Measurements from ENCODE around the gene INSRR. TPM values are rescaled to one million over a fixed set of nuclear protein-coding genes. Genes with fewer than 3 reads are reported as not detected.

INSRR gene
- total and polyA plus RNA-seq, 2 of the 8 experiments (the other 6 are each of a cell fraction or from before 2014, with no cell fraction given): 0.02 TPM; not detected in 1

DNA sequence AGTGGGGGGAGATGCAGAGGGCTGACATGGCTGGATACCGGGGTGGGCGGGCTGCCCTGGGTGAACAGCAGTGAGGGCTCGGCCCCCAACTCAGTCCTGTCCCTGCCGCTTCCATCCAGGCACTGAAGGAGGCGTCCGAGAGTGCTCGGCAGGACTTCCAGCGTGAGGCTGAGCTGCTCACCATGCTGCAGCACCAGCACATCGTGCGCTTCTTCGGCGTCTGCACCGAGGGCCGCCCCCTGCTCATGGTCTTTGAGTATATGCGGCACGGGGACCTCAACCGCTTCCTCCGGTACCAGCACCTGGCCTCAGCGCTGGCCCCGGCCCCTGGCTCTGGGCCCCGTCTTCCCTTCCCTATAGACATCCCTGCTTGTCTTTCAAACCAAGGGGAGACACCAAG lies 17.4 kb upstream of the INSRR start:
- Histone ChIP-seq H3K36me3 (ENCODE audit: control insufficient read depth in 2 of 4, insufficient read depth in 4 of 4, low read length in 3 of 4) (no peaks in the 10 kb centered on the region), H3K4me3 (ENCODE audit: extremely low read depth in 1 of 4, insufficient read depth in 2 of 4, low read depth in 3 of 4, low read length in 4 of 4) (no peak overlapping the region), H3K14ac (ENCODE audit: insufficient read length) (no peak overlapping the region), H2AK5ac (ENCODE audit: low read depth, low read length) (no peak overlapping the region), H3K23ac (ENCODE audit: insufficient read length) (no peak overlapping the region), H3K4ac (replicated peaks; ENCODE audit: insufficient read length, low read depth, low read length) (no peak overlapping the region), H4K20me1 (replicated peaks in 1 of 2; ENCODE audit: control insufficient read depth in 1 of 2, insufficient read depth in 2 of 2, low read length in 2 of 2) (peaks cover 0 to 3% of the 10 kb centered on the region in 2 experiments), H3K9ac (replicated peaks in 1 of 4; ENCODE audit: extremely low read depth in 1 of 4, low read depth in 3 of 4, low read length in 3 of 4) (no peak overlapping the region), H3K9me3 (ENCODE audit: insufficient read depth in 2 of 2, low read depth in 1 of 2, low read length in 1 of 2) (no peaks in the 10 kb centered on the region), H4K5ac (ENCODE audit: insufficient read length, low read depth, low read length) (no peak overlapping the region), H2BK120ac (replicated peaks; ENCODE audit: low read depth, low read length) (no peak overlapping the region), H3K4me1 (replicated peaks in 1 of 4; ENCODE audit: control insufficient read depth in 3 of 4, insufficient read depth in 4 of 4, low read length in 3 of 4) (peaks cover 0 to 4% (median 1%) of the 10 kb centered on the region in 4 experiments; a peak in 4 of 7 replicates), H4K8ac (ENCODE audit: extremely low read depth, insufficient read depth, low read length) (no peak overlapping the region), H3K27ac (ENCODE audit: low read depth, low read length) (no peak overlapping the region), H2BK5ac (ENCODE audit: low read depth, low read length) (0 out of 2 replicates have a peak overlapping the region, but pooled peaks have one; percentile 30), H3K79me2 (ENCODE audit: control insufficient read depth in 1 of 2, insufficient read depth in 2 of 2, low read length in 2 of 2) (no peaks in the 10 kb centered on the region), H3K56ac (replicated peaks; ENCODE audit: insufficient read length, low read depth, low read length) (no peak overlapping the region), H2BK12ac (ENCODE audit: low read depth, low read length) (peak overlapping the region; percentile 84; the same call in 1 of the 2 replicates), H2BK20ac (ENCODE audit: low read length) (no peak overlapping the region), H3K79me1 (ENCODE audit: low read depth, low read length) (no peaks in the 10 kb centered on the region), H3K27me3 (replicated peaks in 1 of 4; ENCODE audit: control insufficient read depth in 3 of 4, extremely low read depth in 1 of 4, insufficient read depth in 3 of 4, low read length in 3 of 4) (peaks cover 0 to 41% (median 17%) of the 10 kb centered on the region in 4 experiments; a peak in 6 of 7 replicates), H2BK15ac (ENCODE audit: low read length) (no peak overlapping the region), H3K23me2 (ENCODE audit: low read depth, low read length) (no peaks in the 10 kb centered on the region; the same call in 1 of the 2 replicates), H3K4me2 (ENCODE audit: insufficient read depth in 1 of 2, low read depth in 2 of 2, low read length in 2 of 2) (peak overlapping the region; percentile 9 to 55; a peak in 3 of 4 replicates), H2AFZ (ENCODE audit: low read length) (no peak overlapping the region), H3K18ac (ENCODE audit: extremely low read depth, low read length) (no peak overlapping the region), H4K91ac (replicated peaks; ENCODE audit: insufficient read length, low read length) (no peak overlapping the region)
- FAIRE-seq (no peak), DNase-seq (ENCODE audit: low read depth in 1 of 2, low spot score in 2 of 2) (peak; percentile 46 to 78)
- 26% methylated on average over 18 of the region's 21 CpGs; no CpG with 5 or more reads in 1 of the 2 experiments for WGBS, 2 experiments (ENCODE audit: extremely low coverage in 1 of 2, insufficient coverage in 1 of 2, insufficient read length in 1 of 2, insufficient replicate concordance in 2 of 2, low coverage in 1 of 2, low lambda C conversion rate in 2 of 2, missing lambda C conversion rate in 1 of 2)
- POLR2A ChIA-PET (ENCODE audit: partially characterized antibody): interaction anchor here (0.9 to 2.1 kb wide), 6 partner anchors 9 to 75 kb away, joined by 3 to 7 read pairs (median 3); partner anchors contain the start of gene NTRK1
- CTCF ChIA-PET (ENCODE audit: partially characterized antibody): interaction anchor here (0.7 to 31.4 kb wide), 23 partner anchors 13 to 259 kb away, joined by 3 to 719 read pairs (median 5); partner anchors contain the start of genes INSRR, ISG20L2, METTL25B and NTRK1
- TF ChIP-seq GABPA (IDR thresholded peaks at IDR 0.05; ENCODE audit: borderline replicate concordance, insufficient read depth, low read length): peak; percentile 35; the same call in 1 of the 2 replicates
- peak; percentile 32 for TF ChIP-seq ASH2L (IDR thresholded peaks at IDR 0.05; ENCODE audit: low read length)
- peak; percentile 31; the same call in 1 of the 2 replicates for TF ChIP-seq CREB1 (IDR thresholded peaks at IDR 0.05)
- TF ChIP-seq RAD21 (IDR thresholded peaks at IDR 0.05 in 1 of 2, conservative IDR thresholded peaks at IDR 0.05 in 1 of 2; ENCODE audit: low read depth in 2 of 2, low read length in 2 of 2): peak; percentile 21 to 39; a peak in 2 of 4 replicates
- TF ChIP-seq, protein P1, sequence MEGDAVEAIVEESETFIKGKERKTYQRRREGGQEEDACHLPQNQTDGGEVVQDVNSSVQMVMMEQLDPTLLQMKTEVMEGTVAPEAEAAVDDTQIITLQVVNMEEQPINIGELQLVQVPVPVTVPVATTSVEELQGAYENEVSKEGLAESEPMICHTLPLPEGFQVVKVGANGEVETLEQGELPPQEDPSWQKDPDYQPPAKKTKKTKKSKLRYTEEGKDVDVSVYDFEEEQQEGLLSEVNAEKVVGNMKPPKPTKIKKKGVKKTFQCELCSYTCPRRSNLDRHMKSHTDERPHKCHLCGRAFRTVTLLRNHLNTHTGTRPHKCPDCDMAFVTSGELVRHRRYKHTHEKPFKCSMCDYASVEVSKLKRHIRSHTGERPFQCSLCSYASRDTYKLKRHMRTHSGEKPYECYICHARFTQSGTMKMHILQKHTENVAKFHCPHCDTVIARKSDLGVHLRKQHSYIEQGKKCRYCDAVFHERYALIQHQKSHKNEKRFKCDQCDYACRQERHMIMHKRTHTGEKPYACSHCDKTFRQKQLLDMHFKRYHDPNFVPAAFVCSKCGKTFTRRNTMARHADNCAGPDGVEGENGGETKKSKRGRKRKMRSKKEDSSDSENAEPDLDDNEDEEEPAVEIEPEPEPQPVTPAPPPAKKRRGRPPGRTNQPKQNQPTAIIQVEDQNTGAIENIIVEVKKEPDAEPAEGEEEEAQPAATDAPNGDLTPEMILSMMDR (IDR thresholded peaks at IDR 0.05; ENCODE audit: control extremely low read depth in 1 of 3, insufficient read depth in 1 of 3, low read depth in 1 of 3, low read length in 3 of 3): peak; percentile 56 to 76 (median 75)
- TF ChIP-seq, protein P2, sequence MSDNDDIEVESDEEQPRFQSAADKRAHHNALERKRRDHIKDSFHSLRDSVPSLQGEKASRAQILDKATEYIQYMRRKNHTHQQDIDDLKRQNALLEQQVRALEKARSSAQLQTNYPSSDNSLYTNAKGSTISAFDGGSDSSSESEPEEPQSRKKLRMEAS (IDR thresholded peaks at IDR 0.05): peak; percentile 98
- peak; percentile 50; the same call in 1 of the 2 replicates for TF ChIP-seq TBP (IDR thresholded peaks at IDR 0.05; ENCODE audit: low read depth, low read length)
- no peak for TF ChIP-seq SP4 (IDR thresholded peaks at IDR 0.05; ENCODE audit: low read length)
- TF ChIP-seq BACH1 (IDR thresholded peaks at IDR 0.05; ENCODE audit: low read length): no peak
- TF ChIP-seq TEAD4 (IDR thresholded peaks at IDR 0.05; ENCODE audit: low read depth, low read length): no peak
